Left ventricle myocardium inferior (tissue), 1 donor: ENCODE measurements around the gene MAP2K4. TPM values are rescaled to one million over a fixed set of nuclear protein-coding genes. Genes with fewer than 3 reads are reported as not detected.

ENCODE experiments used
- DNase-seq: peaks from one replicate; pipeline ENCODE4 v3.0.0-alpha.2; 2020
- H3K27ac ChIP-seq: fragments of 200-600 bp; replicated peaks from 2 replicates; pipeline ENCODE4 v1.8.0; 2021
- H3K27me3 ChIP-seq: fragments of 200-600 bp; 2 replicates; pipeline ENCODE4 v1.8.0; 2021; ENCODE audit warnings: low read depth
- H3K36me3 ChIP-seq: fragments of 200-600 bp; 2 replicates; pipeline ENCODE4 v1.8.0; 2021
- H3K4me1 ChIP-seq: fragments of 200-600 bp; 2 replicates; pipeline ENCODE4 v1.8.0; 2021
- H3K4me3 ChIP-seq: fragments of 200-600 bp; 2 replicates; pipeline ENCODE4 v1.8.0; 2021; ENCODE audit warnings: mild to moderate bottlenecking, moderate library complexity
- H3K9me3 ChIP-seq: fragments of 200-600 bp; replicated peaks from 2 replicates; pipeline ENCODE4 v1.8.0; 2021
- intact Hi-C: fragments of 100-400 bp; cut with micrococcal nuclease; formaldehyde crosslinking; loops from one replicate; pipeline ENCODE4 v1.11.0; 2022
- total RNA-seq: library from RNA; stranded (reverse); fragmentation: NEBNext Ultra II Directional; extraction: Animal tissue kit (Norgen Biotek cat#: 25700); gene quantifications from one replicate; pipeline ENCODE4 v1.2.1, GENCODE V29; 2021
- TF ChIP-seq, protein P1 (sequence below): fragments of 200-600 bp; IDR thresholded peaks from 2 replicates; pipeline ENCODE4 v1.8.0; 2021; ENCODE audit warnings: antibody characterized with exemption, mild to moderate bottlenecking, borderline replicate concordance
- donor health status: DM: no; HTN: yes; CAD: no; lungs with severe emphysema.

Gene MAP2K4
- total RNA-seq, 1 donor from 2014 or later = 28.5 TPM

DNA sequence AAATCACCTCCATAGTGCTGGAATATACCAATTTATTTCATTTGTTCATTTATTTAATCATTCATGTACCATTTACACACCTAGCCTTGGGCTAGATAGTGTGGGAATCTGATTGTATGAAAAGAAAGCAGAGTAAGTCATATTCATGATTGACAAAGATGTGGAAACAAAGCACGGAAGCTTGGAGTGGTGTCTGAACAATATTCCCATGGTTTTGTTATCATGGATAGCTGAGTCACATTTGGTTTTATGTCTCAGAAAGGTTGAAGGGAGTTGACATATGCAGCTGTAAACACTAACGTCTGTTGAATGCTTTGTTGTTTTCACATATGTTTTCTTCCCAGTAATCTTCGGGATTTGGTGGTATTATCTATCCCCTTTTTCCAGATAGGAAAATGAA, 76.6 kb downstream of the MAP2K4 start:
- intact Hi-C loops = no loop called here
- TF ChIP-seq, protein P1, sequence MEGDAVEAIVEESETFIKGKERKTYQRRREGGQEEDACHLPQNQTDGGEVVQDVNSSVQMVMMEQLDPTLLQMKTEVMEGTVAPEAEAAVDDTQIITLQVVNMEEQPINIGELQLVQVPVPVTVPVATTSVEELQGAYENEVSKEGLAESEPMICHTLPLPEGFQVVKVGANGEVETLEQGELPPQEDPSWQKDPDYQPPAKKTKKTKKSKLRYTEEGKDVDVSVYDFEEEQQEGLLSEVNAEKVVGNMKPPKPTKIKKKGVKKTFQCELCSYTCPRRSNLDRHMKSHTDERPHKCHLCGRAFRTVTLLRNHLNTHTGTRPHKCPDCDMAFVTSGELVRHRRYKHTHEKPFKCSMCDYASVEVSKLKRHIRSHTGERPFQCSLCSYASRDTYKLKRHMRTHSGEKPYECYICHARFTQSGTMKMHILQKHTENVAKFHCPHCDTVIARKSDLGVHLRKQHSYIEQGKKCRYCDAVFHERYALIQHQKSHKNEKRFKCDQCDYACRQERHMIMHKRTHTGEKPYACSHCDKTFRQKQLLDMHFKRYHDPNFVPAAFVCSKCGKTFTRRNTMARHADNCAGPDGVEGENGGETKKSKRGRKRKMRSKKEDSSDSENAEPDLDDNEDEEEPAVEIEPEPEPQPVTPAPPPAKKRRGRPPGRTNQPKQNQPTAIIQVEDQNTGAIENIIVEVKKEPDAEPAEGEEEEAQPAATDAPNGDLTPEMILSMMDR = no peak
- DNase-seq = no peak
- Histone ChIP-seq H3K9me3 (peaks cover 12% of the 10 kb centered on the region), H3K36me3 (peaks cover 26% of the 10 kb centered on the region), H3K27me3 (no peaks in the 10 kb centered on the region), H3K27ac (no peak overlapping the region), H3K4me3 (no peak overlapping the region), H3K4me1 (no peaks in the 10 kb centered on the region)

DNA sequence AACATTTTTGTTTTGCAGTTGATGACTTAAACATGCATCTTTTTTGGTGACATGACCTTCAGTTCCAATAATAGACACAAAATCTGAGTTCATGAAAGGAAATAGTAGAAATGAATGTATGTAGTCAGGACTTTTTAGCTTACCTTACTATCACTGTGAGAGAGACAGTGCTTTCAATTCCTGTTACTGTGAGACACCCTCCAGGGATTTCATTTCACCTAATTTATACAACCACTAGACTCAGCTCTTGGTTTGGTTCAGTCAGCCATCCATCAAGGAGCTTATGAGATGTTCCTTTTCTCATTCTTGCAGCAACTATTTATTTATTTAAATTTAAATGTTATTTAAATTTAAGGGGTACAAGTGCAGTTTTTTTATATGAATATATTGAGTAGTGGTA, 77.9 kb downstream of the MAP2K4 start:
- Histone ChIP-seq H3K27me3 (no peaks in the 10 kb centered on the region), H3K4me1 (no peaks in the 10 kb centered on the region), H3K4me3 (no peak overlapping the region), H3K27ac (no peak overlapping the region), H3K9me3 (peaks cover 12% of the 10 kb centered on the region), H3K36me3 (peaks cover 26% of the 10 kb centered on the region)
- no peak for DNase-seq
- intact Hi-C loops = no loop called here
- TF ChIP-seq, protein P1 = no peak

GRCh38 chr17:12099412-12099811, 78.7 kb downstream of the MAP2K4 start:
- intact Hi-C loops = no loop called here
- TF ChIP-seq, protein P1 = no peak
- Histone ChIP-seq H3K27ac (no peak overlapping the region), H3K4me1 (peaks cover 5% of the 10 kb centered on the region), H3K4me3 (no peak overlapping the region), H3K9me3 (peaks cover 12% of the 10 kb centered on the region), H3K36me3 (peaks cover 26% of the 10 kb centered on the region), H3K27me3 (no peaks in the 10 kb centered on the region)
- no peak for DNase-seq

DNA sequence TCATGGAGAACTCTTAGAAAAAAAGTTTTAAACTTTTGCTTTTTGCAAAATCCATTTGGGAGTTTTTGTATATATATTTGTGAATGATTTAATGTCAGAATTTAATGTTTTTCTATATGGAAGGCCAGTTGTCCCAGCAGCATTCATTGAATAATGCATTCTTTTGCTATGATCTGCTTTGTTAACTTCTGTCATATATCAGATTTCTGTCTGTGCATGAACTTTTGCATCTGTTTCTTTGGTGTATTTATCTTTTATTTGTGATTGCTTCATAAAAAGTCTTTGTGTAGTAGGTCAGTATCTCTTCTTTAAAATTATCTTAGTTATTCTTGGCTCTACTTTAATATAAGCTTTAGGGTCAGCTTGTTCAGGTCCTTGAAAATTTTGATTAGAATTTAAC, 84.2 kb downstream of the MAP2K4 start:
- Histone ChIP-seq H3K27ac (no peak overlapping the region), H3K9me3 (peaks cover 12% of the 10 kb centered on the region), H3K4me3 (no peak overlapping the region), H3K36me3 (peaks cover 7% of the 10 kb centered on the region), H3K27me3 (no peaks in the 10 kb centered on the region), H3K4me1 (peaks cover 35% of the 10 kb centered on the region)
- TF ChIP-seq, protein P1 = no peak
- intact Hi-C loops = no loop called here
- no peak for DNase-seq

DNA sequence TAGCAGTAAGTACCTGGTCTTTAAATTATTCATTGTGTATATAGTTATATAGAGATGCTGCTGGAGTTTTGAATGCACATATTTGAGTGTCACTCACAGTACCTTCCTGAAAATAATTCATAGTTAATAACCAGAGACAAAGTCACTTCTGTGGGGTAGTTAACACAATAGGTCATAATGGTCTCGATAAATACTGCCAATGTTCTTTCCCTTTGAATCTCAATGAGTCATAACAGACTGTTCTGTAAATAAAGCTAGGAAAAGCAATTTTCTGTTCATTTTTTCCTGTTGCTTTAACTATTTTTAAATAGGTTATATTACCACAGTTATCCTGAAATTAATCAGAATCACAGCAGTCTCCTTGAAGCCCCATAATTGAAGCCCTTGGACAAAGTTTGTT, 87.2 kb downstream of the MAP2K4 start:
- Histone ChIP-seq H3K4me1 (peaks cover 35% of the 10 kb centered on the region), H3K27ac (no peak overlapping the region), H3K4me3 (no peak overlapping the region), H3K9me3 (no peaks in the 10 kb centered on the region), H3K27me3 (no peaks in the 10 kb centered on the region), H3K36me3 (peaks cover 11% of the 10 kb centered on the region)
- intact Hi-C loops = no loop called here
- DNase-seq = no peak
- TF ChIP-seq, protein P1 = no peak

- H3K36me3 ChIP-seq = peaks cover 41% of the 10 kb centered on the region
- peaks cover 15% of the 10 kb centered on the region for H3K4me1 ChIP-seq
- TF ChIP-seq, protein P1 = no peak
- H3K27me3 ChIP-seq = no peaks in the 10 kb centered on the region
- H3K9me3 ChIP-seq = no peaks in the 10 kb centered on the region
- no peak overlapping the region for H3K27ac ChIP-seq
- DNase-seq = no peak
- intact Hi-C loops = no loop called here
- H3K4me3 ChIP-seq = no peak overlapping the region
Measured at GRCh38 chr17:12110906-12111305, 90.2 kb downstream of the MAP2K4 start.
